Calu3 (cell line): Measurements from ENCODE around the gene DNAH9. TPM values are rescaled to one million over a fixed set of nuclear protein-coding genes. Genes with fewer than 3 reads are reported as not detected.

ENCODE experiments used
- BruUV-seq: library from RNA; stranded (reverse); fragments of 400-500 nt; replicated peaks from 2 replicates; lab custom pipeline; 2021; lab: Mats Ljungman, UMichigan
- CTCF ChIA-PET: fragments of 300-600 bp; sonication (Branson Sonifier 250); formaldehyde crosslinking; loops from one replicate; lab custom pipeline; 2022; ENCODE audit warnings: antibody characterized with exemption; lab: Charles Lee
- DNase-seq: peaks from one replicate; pipeline ENCODE4 v3.0.0; 2022
- H3K27ac Mint-ChIP-seq: one replicate; pipeline ENCODE4 v1.8.0; 2022; ENCODE audit warnings: mixed read lengths; ENCODE audit not compliant: unreplicated experiment
- H3K27me3 Mint-ChIP-seq: one replicate; pipeline ENCODE4 v1.8.0; 2022; ENCODE audit warnings: mixed read lengths; ENCODE audit not compliant: unreplicated experiment
- H3K36me3 Mint-ChIP-seq: one replicate; pipeline ENCODE4 v1.8.0; 2022; ENCODE audit warnings: mild to moderate bottlenecking, moderate library complexity, mixed read lengths; ENCODE audit not compliant: insufficient read depth, unreplicated experiment
- H3K4me1 Mint-ChIP-seq: one replicate; pipeline ENCODE4 v1.8.0; 2022; ENCODE audit warnings: mild to moderate bottlenecking, low read depth, mixed read lengths; ENCODE audit not compliant: unreplicated experiment
- H3K4me3 Mint-ChIP-seq: one replicate; pipeline ENCODE4 v1.8.0; 2022; ENCODE audit warnings: mild to moderate bottlenecking, low read depth, moderate library complexity, mixed read lengths; ENCODE audit not compliant: unreplicated experiment
- H3K9me3 Mint-ChIP-seq: one replicate; pipeline ENCODE4 v1.8.0; 2022; ENCODE audit warnings: low read depth, mixed read lengths; ENCODE audit not compliant: unreplicated experiment
- CTCF ChIP-seq: fragments of 200-600 bp; IDR thresholded peaks from one replicate; pipeline ENCODE4 v1.8.0; 2022; ENCODE audit warnings: antibody characterized with exemption; ENCODE audit not compliant: unreplicated experiment
- intact Hi-C: fragments of 100-400 bp; cut with micrococcal nuclease; formaldehyde crosslinking; loops from one replicate; pipeline ENCODE4 v1.10.0; 2022; ENCODE audit not compliant: unreplicated experiment
- total RNA-seq: library from RNA; stranded (reverse); gene quantifications from 2 replicates; pipeline ENCODE4 v1.2.3, GENCODE V29; 2022

Gene DNAH9
- total RNA-seq, 1 experiment from 2014 or later, result 0.19 TPM

- Mint-ChIP-seq H3K4me3 (no peak overlapping the region), H3K4me1 (no peaks in the 10 kb centered on the region), H3K27ac (no peak overlapping the region), H3K27me3 (no peaks in the 10 kb centered on the region), H3K9me3 (peaks cover 5% of the 10 kb centered on the region), H3K36me3 (peaks cover 5% of the 10 kb centered on the region)
- BruUV-seq, result no TSS peak
- TF ChIP-seq CTCF, result no peak
- CTCF ChIA-PET, result no interaction called here
- DNase-seq, result no peak
- intact Hi-C loops, result no loop called here
Measured at GRCh38 chr17:11628374-11628773, 30.1 kb downstream of the DNAH9 start.

DNA sequence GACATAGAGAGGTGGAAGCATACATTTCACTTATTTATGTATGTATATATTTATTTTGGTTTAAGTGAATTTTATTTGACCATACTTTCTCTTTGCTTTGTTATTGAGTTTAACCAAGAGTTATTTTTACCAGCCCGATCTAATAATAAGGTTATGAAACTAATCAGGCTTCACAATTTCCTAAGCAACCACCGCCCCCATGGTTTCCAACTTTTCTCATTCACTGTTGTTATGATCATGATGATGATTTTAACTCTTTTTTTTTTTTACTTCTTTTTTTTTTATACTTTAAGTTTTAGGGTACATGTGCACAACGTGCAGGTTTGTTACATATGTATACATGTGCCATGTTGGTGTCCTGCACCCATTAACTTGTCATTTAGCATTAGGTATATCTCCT lies 30.6 kb downstream of the DNAH9 start:
- Mint-ChIP-seq H3K27ac (no peak overlapping the region), H3K4me3 (no peak overlapping the region), H3K4me1 (no peaks in the 10 kb centered on the region), H3K9me3 (peaks cover 5% of the 10 kb centered on the region), H3K27me3 (no peaks in the 10 kb centered on the region), H3K36me3 (peaks cover 5% of the 10 kb centered on the region)
- TF ChIP-seq CTCF, result no peak
- no TSS peak for BruUV-seq
- intact Hi-C loops, result no loop called here
- no peak for DNase-seq
- CTCF ChIA-PET, result no interaction called here

DNA sequence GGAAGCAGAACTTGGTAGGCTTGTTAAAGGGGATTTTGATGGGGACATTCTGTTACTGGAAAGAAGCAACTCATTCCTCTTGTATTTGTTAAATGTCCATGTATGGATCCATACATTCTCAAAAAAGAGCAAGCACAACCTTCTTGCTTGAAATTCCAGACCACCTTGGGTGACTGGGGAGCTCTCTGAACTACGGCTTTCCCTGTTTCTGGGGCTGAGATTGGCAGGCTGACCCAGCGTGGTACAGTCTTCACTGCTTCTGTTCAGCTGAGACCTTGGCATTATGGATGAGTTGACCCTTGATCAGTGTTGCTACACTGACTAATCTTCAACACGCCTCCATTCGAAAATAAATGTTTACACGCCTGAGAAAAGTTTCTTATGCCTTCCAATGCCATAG lies 38.5 kb downstream of the DNAH9 start:
- Mint-ChIP-seq H3K9me3 (peaks cover 6% of the 10 kb centered on the region), H3K27me3 (no peaks in the 10 kb centered on the region), H3K27ac (no peak overlapping the region), H3K4me1 (no peaks in the 10 kb centered on the region), H3K4me3 (no peak overlapping the region), H3K36me3 (peaks cover 5% of the 10 kb centered on the region)
- CTCF ChIA-PET, result no interaction called here
- no peak for DNase-seq
- BruUV-seq, result no TSS peak
- intact Hi-C loops, result no loop called here
- no peak for TF ChIP-seq CTCF

- CTCF ChIA-PET, result no interaction called here
- no TSS peak for BruUV-seq
- no peaks in the 10 kb centered on the region for H3K4me1 Mint-ChIP-seq
- H3K36me3 Mint-ChIP-seq, result no peaks in the 10 kb centered on the region
- no peak overlapping the region for H3K27ac Mint-ChIP-seq
- TF ChIP-seq CTCF, result no peak
- H3K4me3 Mint-ChIP-seq, result no peak overlapping the region
- H3K9me3 Mint-ChIP-seq, result peaks cover 3% of the 10 kb centered on the region
- DNase-seq, result no peak
- intact Hi-C loops, result no loop called here
- no peaks in the 10 kb centered on the region for H3K27me3 Mint-ChIP-seq
Measured at GRCh38 chr17:11637796-11638195, 39.5 kb downstream of the DNAH9 start.
